Gastrocnemius medialis (tissue), 4 donors: ENCODE measurements around the gene CCDC110.

Source experiments
- POLR2A ChIP-seq, 2 donors: fragments of 450-650 bp; IDR thresholded peaks; one replicate each; pipeline ENCODE4 v1.6.1; 2017; ENCODE audit warnings: antibody characterized with exemption in 2 of 2, mild to moderate bottlenecking in 2 of 2, moderate library complexity in 2 of 2
- TF ChIP-seq, protein P1 (sequence below), 5 experiments: fragments of 450-650 bp in 3 of 5; fragments of 200-600 bp in 2 of 5; sonication (generic) in 2 of 5; IDR thresholded peaks in 4 of 5; conservative IDR thresholded peaks in 1 of 5; 1 replicate in 4 of 5; 2 replicates in 1 of 5; pipeline ENCODE4 v1.5.1; 2016 to 2019; ENCODE audit warnings: antibody characterized with exemption in 5 of 5, mild to moderate bottlenecking in 3 of 5, moderate library complexity in 3 of 5

GRCh38 chr4:185457136-185457535 is 14.4 kb downstream of the CCDC110 start:
- TF ChIP-seq, protein P1, sequence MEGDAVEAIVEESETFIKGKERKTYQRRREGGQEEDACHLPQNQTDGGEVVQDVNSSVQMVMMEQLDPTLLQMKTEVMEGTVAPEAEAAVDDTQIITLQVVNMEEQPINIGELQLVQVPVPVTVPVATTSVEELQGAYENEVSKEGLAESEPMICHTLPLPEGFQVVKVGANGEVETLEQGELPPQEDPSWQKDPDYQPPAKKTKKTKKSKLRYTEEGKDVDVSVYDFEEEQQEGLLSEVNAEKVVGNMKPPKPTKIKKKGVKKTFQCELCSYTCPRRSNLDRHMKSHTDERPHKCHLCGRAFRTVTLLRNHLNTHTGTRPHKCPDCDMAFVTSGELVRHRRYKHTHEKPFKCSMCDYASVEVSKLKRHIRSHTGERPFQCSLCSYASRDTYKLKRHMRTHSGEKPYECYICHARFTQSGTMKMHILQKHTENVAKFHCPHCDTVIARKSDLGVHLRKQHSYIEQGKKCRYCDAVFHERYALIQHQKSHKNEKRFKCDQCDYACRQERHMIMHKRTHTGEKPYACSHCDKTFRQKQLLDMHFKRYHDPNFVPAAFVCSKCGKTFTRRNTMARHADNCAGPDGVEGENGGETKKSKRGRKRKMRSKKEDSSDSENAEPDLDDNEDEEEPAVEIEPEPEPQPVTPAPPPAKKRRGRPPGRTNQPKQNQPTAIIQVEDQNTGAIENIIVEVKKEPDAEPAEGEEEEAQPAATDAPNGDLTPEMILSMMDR (IDR thresholded peaks at IDR 0.05 in 4 of 5, conservative IDR thresholded peaks at IDR 0.05 in 1 of 5): no peak
- no peak for TF ChIP-seq POLR2A (IDR thresholded peaks at IDR 0.05)
